IPS DF 6.9 (cell line): ENCODE results near the gene HES2.
A peak's percentile ranks its signal among the peaks of the same experiment; 100 is the strongest.

Experiments used
- DNase-seq: peaks from one replicate; pipeline ENCODE4 v3.0.0-alpha.2; 2013; ENCODE audit warnings: low read depth, low spot score
- H3K27ac ChIP-seq: one replicate; pipeline ENCODE4 v1.5.1; 2013; ENCODE audit warnings: low read length, control low read depth
- H3K27me3 ChIP-seq: 2 replicates; pipeline ENCODE4 v1.6.1; 2013; ENCODE audit warnings: mild to moderate bottlenecking, low read length; ENCODE audit not compliant: control insufficient read depth, insufficient read depth
- H3K36me3 ChIP-seq: 2 replicates; pipeline ENCODE4 v1.6.1; 2013; ENCODE audit warnings: low read length; ENCODE audit not compliant: control insufficient read depth, insufficient read depth
- H3K4me1 ChIP-seq: 2 replicates; pipeline ENCODE4 v1.6.1; 2013; ENCODE audit warnings: low read length; ENCODE audit not compliant: control insufficient read depth, insufficient read depth
- H3K4me3 ChIP-seq: 2 replicates; pipeline ENCODE4 v1.5.1; 2013; ENCODE audit warnings: mild to moderate bottlenecking, low read length
- H3K9me3 ChIP-seq: 2 replicates; pipeline ENCODE4 v1.6.1; 2013; ENCODE audit warnings: low read length, inconsistent platforms; ENCODE audit not compliant: control insufficient read depth, insufficient read depth
- WGBS: extraction: QIAGEN DNeasy Blood & Tissue Kit; methylation state at CpG from one replicate; pipeline ENCODE4 v1.1.7; 2013; ENCODE audit warnings: mixed read lengths, missing lambda C conversion rate; ENCODE audit not compliant: insufficient read length, insufficient coverage; 5-methylcytosine and 5-hydroxymethylcytosine counted together

HES2 gene

DNA sequence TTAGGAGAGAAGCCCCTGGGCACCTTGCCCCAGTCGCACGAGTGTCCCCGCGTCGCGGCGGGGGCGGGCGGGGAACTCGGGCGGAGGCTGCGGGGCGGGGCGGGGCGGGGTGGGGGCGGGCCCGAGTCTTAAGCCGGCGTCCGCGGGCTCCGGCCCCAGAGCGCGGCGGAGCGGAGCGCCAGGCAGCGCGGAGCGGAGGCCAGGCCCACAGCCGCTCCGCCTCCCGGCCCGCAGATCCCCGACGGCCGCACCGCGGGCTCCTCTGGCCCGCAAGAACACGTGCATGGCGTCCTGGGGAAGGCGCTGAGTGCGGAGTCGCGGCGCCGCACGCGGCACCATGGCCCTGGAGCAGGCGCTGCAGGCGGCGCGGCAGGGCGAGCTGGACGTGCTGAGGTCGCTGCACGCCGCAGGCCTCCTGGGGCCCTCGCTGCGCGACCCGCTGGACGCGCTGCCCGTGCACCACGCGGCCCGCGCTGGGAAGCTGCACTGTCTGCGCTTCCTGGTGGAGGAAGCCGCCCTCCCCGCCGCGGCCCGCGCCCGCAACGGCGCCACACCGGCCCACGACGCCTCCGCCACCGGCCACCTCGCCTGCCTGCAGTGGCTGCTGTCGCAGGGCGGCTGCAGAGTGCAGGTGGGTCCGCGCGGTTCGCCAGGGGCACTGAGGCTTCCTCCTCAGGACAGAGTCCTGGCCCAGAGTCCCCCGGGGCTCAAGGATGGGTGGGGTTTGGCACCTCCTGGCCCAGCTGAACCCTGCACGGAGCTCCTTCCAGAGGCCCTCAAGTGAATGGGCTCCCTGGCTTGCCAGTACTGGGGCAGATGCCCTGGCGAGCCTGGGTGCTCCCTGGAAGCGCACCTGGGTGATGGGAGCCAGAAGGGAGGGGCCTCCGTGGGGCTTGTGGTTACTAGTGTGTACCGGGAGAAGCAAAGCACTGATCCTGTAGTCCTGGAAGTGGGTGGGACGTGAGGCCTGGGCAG is 5.2 kb upstream of the HES2 start, which contains the start of gene ESPN:
Gene ESPN, plus strand, starts transcription at position 158 of the 975 bp plus-strand sequence. Its CDS starts 180 bp downstream, at position 338.
- Histone ChIP-seq H3K4me3 (peak within 1 kb of the TSS; percentile 38; the same call in 1 of the 2 replicates), H3K4me1 (peaks cover 13% of the 10 kb centered on the region), H3K9me3 (no peaks in the 10 kb centered on the region), H3K27me3 (peaks cover 51% of the 10 kb centered on the region), H3K36me3 (no peaks in the 10 kb centered on the region; the same call in 1 of the 2 replicates), H3K27ac (no peak within 1 kb of the TSS)
- no CpG with 5 or more reads among the region's 99 CpGs for WGBS
- DNase-seq = no peak

DNA sequence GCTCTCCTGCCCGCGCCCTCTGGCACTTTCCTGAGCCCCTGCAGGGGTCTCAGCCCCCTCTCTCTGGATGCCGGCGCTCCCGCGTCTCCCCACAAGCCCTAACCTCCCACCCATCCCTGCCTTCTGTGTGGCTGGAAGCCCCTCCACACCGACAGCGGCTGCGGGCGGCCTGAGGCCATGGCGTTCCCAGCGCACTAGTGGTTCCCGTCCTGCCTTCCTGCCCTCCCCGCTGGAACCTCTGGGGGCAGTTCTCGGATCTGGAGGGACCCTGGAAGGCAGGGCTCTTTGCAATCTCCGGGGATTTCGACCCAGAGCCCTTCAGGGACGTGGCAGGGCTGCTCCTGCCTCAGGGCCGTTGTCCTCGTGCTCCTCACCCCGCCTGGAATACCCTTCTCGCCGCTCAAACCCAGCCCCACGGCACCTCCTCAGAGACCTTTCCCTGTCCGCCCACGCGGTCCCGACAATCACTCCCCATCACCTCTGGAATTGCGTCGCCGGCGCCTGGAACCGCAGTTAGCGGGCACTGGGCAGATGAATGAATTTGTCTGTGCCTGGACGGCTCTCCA is 4.4 kb upstream of the HES2 start:
- Histone ChIP-seq H3K9me3 (no peaks in the 10 kb centered on the region), H3K27ac (no peak overlapping the region), H3K36me3 (no peaks in the 10 kb centered on the region; the same call in 1 of the 2 replicates), H3K4me3 (no peak overlapping the region), H3K27me3 (peaks cover 54% of the 10 kb centered on the region), H3K4me1 (peaks cover 11% of the 10 kb centered on the region)
- no peak for DNase-seq
- WGBS = no CpG with 5 or more reads among the region's 35 CpGs

DNA sequence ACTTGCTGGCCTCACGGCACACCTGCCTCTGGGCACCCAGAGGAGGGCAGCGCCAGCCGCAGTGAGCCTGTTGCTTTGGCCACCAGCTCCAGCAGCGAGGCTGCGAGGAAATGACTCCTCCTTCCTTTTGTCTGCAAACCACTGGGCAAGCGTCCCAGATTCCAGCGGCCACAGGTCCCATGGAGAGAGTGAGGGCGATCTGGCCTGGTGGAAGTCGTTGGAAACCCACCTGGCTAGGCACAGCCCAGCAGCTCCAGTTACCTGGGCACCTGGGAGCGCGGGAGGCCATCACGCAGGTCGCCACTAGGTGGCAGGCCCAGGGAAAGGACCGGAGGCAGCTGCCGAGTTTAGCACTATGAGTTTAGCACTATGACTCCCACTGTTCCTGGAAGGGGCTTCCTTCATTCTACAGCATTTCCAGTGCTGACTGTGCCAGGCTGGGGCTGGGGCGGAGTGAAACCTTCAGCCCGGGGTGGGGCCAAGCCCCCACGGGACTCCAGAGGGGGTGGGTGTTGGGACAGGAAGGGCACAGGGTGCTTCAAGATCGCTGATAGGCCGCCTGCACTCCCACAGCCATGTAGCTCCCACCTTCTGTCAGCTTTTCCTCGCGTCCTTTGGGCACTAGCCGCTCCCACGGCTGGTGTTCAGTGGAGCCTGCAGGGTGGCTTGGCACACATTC is 3.7 kb upstream of the HES2 start:
- no peak for DNase-seq
- no peak overlapping the region for H3K4me3 ChIP-seq
- H3K9me3 ChIP-seq = no peaks in the 10 kb centered on the region
- no peak overlapping the region for H3K27ac ChIP-seq
- no CpG with 5 or more reads among the region's 24 CpGs for WGBS
- H3K36me3 ChIP-seq = no peaks in the 10 kb centered on the region; the same call in 1 of the 2 replicates
- H3K27me3 ChIP-seq = peaks cover 60% of the 10 kb centered on the region
- peaks cover 15% of the 10 kb centered on the region for H3K4me1 ChIP-seq

DNA sequence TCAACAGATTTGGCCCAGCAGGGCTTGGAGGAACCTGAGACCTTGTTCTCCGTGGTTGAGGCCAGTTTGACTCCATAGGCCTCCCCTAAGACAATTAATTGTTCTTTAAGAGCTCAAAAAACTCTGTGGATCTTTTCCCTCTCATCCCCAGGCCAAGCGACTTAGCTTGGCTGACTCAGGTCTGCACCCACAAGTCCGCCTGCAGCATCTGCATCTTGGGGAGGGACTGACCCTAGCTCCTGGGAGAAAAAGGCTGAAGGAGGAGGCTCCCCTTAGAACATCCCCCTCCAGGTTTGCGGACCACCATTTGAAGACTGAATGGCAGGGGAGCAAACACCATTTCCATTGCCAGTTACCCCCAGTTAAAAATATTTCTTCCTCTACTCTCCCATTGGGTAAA is 1.5 kb upstream of the HES2 start:
- Histone ChIP-seq H3K4me3 (no peak overlapping the region), H3K9me3 (no peaks in the 10 kb centered on the region), H3K27ac (no peak overlapping the region), H3K36me3 (no peaks in the 10 kb centered on the region; the same call in 1 of the 2 replicates), H3K4me1 (peaks cover 15% of the 10 kb centered on the region), H3K27me3 (peaks cover 79% of the 10 kb centered on the region)
- WGBS = no CpG with 5 or more reads among the region's 4 CpGs
- DNase-seq = no peak

DNA sequence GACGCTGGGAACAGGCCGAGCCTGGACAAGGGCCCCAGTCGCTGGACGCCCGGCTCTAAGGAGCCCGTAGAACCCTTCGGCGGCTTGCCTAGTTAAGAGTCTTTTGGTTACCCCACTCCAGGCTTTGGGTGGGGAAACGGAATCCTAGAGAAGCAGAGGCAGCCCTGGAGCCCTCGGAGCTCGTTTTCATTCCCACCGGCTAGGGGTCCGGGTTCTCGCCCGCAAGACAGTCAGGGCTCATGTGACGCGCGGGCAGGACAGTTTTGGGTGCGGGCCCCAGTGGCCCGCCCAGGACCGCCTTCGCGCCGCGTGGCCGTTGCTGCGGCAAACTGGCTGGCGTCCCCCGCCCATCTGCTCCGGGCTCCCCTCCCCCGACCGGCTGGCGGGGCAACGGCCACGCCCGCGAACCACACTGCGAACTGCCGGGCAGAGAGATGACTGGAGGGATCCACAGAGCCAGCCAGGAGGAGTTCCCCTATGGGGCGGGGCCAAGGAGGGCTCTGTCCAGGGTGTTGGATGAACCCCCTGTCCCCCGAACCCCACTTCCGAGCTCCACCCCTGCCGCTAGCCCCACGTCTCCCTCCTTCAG is 829 bp upstream of the HES2 start:
- Histone ChIP-seq H3K9me3 (no peaks in the 10 kb centered on the region), H3K4me3 (peak overlapping the region; percentile 39; the same call in 1 of the 2 replicates), H3K27me3 (peaks cover 75% of the 10 kb centered on the region), H3K4me1 (peaks cover 15% of the 10 kb centered on the region), H3K36me3 (no peaks in the 10 kb centered on the region; the same call in 1 of the 2 replicates), H3K27ac (no peak overlapping the region)
- no peak for DNase-seq
- WGBS = no CpG with 5 or more reads among the region's 44 CpGs

DNA sequence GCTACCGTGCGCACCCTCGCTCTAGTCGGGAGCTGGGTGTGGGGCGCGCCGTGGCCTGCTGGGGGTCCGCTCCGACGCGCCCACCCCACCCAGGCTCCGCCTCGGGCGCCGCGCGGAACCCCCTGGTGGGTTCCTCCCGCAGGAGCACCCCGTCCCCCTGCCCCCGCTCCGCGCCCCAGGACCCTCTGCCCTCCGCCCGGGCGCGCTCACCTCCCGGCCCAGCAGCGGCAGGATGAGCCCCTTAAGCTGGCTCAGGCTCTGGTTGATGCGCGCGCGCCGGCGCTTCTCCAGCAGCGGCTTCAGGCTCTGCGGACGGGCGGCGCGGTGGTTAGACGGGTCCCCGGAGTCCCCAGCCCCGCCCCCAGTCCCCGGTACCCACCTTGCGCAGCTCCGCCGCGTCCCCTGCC is 319 bp downstream of the HES2 start:
- Histone ChIP-seq H3K36me3 (no peaks in the 10 kb centered on the region), H3K27me3 (peaks cover 65% of the 10 kb centered on the region), H3K4me1 (peaks cover 11% of the 10 kb centered on the region), H3K4me3 (peak overlapping the region; percentile 39; the same call in 1 of the 2 replicates), H3K27ac (no peak overlapping the region), H3K9me3 (no peaks in the 10 kb centered on the region)
- no peak for DNase-seq
- no CpG with 5 or more reads among the region's 48 CpGs for WGBS

DNA sequence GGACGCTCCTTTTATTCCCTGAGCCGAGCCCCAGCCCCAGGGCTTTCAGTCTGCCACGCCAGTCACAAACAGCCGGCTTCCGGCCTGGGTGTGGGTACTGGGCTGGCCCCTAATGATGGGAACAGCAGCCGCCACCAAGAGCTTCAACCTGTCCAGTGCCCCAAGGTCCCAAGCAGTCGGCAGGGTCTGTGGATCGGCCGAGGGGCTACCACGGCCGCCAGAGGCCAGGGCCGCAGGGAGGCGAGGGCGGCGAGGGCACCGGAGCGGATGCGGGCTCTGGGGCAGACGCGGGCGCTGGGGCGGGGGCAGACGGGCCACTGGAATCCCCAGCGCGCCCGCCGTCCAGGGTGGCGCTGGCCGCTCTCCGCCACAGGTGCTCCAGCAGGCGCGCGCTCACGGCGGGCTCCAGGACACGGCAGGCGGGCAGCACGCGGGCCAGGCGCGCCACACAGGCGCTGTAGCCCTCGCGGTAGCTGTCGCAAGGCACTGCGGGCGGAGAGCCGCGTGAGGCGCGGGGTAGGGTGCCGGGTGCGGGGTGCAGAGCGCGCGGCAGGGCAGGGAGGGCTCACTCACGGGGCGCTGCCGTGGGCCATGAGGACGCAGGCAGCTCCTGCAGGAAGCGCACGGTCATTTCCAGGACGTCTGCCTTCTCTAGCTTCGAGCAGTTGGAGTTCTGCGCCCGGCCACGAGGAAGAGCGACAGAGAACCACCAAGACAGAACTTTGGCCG is 887 bp downstream of the HES2 start:
- peaks cover 11% of the 10 kb centered on the region for H3K4me1 ChIP-seq
- no peak for DNase-seq
- H3K27ac ChIP-seq = no peak overlapping the region
- H3K9me3 ChIP-seq = no peaks in the 10 kb centered on the region
- H3K27me3 ChIP-seq = peaks cover 59% of the 10 kb centered on the region
- peak overlapping the region; percentile 39; the same call in 1 of the 2 replicates for H3K4me3 ChIP-seq
- no peaks in the 10 kb centered on the region for H3K36me3 ChIP-seq
- WGBS = no CpG with 5 or more reads among the region's 69 CpGs

DNA sequence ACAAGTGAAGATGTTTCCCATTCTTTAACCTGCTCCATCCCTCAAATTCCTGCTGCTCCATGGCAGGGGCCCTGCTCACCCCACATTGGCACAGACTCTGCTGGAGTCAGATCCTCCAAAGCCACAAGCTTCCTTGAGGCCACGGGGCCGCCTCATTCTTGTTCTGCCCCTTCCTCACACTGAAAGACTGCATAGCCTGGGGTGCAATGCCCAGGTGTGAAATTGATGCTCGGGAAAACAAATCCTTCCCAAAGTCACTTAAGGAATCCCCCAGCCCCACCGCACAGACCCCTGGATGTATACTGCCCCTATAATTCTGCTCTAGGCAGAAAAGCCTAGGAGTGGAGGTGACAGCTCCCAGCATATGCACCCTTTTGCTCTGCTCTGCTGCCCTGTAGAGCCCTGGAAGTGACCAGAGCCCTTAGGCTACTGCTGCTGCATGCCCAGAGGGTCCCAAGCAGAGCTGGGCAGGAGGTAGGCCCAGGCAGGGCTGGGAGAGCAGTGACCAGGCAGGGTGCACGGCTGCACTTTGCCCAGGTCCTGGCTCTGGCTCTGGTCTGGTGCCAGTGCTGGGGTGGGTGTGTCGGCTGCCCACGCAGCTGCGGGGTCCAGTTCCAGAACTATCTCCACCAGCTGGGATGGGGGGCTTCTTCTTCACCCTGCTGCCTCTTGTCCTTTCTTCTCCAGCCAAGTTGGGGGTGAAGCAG is 1.6 kb downstream of the HES2 start:
- Histone ChIP-seq H3K27ac (no peak overlapping the region), H3K4me1 (peaks cover 9% of the 10 kb centered on the region), H3K27me3 (peaks cover 54% of the 10 kb centered on the region), H3K36me3 (no peaks in the 10 kb centered on the region), H3K4me3 (no peak overlapping the region), H3K9me3 (no peaks in the 10 kb centered on the region)
- DNase-seq = no peak
- no CpG with 5 or more reads among the region's 8 CpGs for WGBS

DNA sequence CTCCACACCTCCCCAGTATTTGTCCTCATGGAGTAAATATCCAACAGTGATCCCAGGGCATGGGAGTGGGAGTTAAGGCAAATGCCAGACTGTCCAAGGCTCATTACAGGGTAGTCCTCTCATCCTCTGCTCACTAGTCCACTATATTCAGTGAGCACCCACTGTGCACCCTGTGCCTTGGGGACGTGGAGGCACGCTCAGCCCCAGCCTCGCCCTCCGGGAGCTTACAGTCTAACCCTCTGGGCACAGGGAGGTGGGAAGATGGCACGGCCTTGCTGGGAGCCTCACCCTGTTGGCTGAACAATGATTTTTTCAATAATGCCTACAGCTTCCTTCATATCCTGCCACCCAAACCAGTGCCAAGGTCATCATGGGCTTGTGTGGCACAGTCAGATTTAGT is 2.8 kb downstream of the HES2 start:
- no peak for DNase-seq
- no CpG with 5 or more reads among the region's 5 CpGs for WGBS
- H3K27ac ChIP-seq = no peak overlapping the region
- peaks cover 9% of the 10 kb centered on the region for H3K4me1 ChIP-seq
- no peak overlapping the region for H3K4me3 ChIP-seq
- peaks cover 52% of the 10 kb centered on the region for H3K27me3 ChIP-seq
- no peaks in the 10 kb centered on the region for H3K9me3 ChIP-seq
- H3K36me3 ChIP-seq = no peaks in the 10 kb centered on the region
